Transverse colon (tissue), 4 donors: ENCODE results near the gene SLC24A3. TPM values are rescaled to one million over a fixed set of nuclear protein-coding genes. Genes with fewer than 3 reads are reported as not detected.

Source experiments
- DNase-seq: peaks from one replicate; pipeline ENCODE4 v3.0.0-alpha.2; 2019
- H3K27ac ChIP-seq, 4 donors: fragments of 200-600 bp; sonication (generic); 2 replicates each; pipeline ENCODE4 v1.5.1; 2016 to 2018; ENCODE audit warnings: inconsistent platforms in 4 of 4
- H3K27me3 ChIP-seq: fragments of 200-600 bp; sonication (generic); 2 replicates; pipeline ENCODE4 v1.5.1; 2017; ENCODE audit warnings: inconsistent platforms
- H3K36me3 ChIP-seq, 4 donors: fragments of 200-600 bp; sonication (generic); 2 replicates each; pipeline ENCODE4 v1.5.1; 2017 to 2019; ENCODE audit warnings: inconsistent platforms in 4 of 4
- H3K4me1 ChIP-seq, 4 donors: fragments of 200-600 bp; sonication (generic); 2 replicates each; pipeline ENCODE4 v1.5.1; 2017 to 2020; ENCODE audit warnings: inconsistent platforms in 4 of 4
- H3K4me3 ChIP-seq, 4 donors: fragments of 200-600 bp; sonication (generic); 1 replicate in 1 of 4; 2 replicates in 3 of 4; pipeline versions ENCODE4 v1.5.1 to v1.6.1; 2017 to 2019; ENCODE audit warnings: inconsistent platforms in 4 of 4
- H3K9me3 ChIP-seq, 2 donors: fragments of 200-600 bp; sonication (generic); 2 replicates each; pipeline ENCODE4 v1.5.1; 2017 to 2019; ENCODE audit warnings: inconsistent platforms in 2 of 2
- CTCF ChIP-seq, 5 experiments: fragments of 200-600 bp in 3 of 5; fragments of 450-650 bp in 2 of 5; sonication (generic) in 3 of 5; IDR thresholded peaks; 1 replicate in 2 of 5; 2 replicates in 3 of 5; pipeline ENCODE4 v1.5.1; 2016 to 2017; ENCODE audit warnings: antibody characterized with exemption in 5 of 5, inconsistent platforms in 3 of 5, mild to moderate bottlenecking in 2 of 5, moderate library complexity in 1 of 5
- EP300 ChIP-seq: sonication (generic); formaldehyde crosslinking; IDR thresholded peaks from one replicate; pipeline ENCODE4 v1.6.1; 2017; ENCODE audit warnings: antibody characterized with exemption, low read depth
- POLR2A ChIP-seq: fragments of 450-650 bp; IDR thresholded peaks from one replicate; pipeline ENCODE4 v1.6.1; 2016; ENCODE audit warnings: antibody characterized with exemption, mild to moderate bottlenecking, moderate library complexity
- POLR2AphosphoS5 ChIP-seq, 3 donors: sonication (generic); formaldehyde crosslinking; IDR thresholded peaks; one replicate each; pipeline ENCODE4 v1.6.1; 2016; ENCODE audit warnings: antibody characterized with exemption in 3 of 3
- WGBS, 2 donors: methylation state at CpG; one replicate each; pipeline ENCODE4 v1.1.5; 2018; ENCODE audit warnings: low coverage in 1 of 2; 5-methylcytosine and 5-hydroxymethylcytosine counted together
- in situ Hi-C, 4 donors: fragments of 200-750 bp; cut with MboI; loops; one replicate each; pipeline versions ENCODE4 v1.15.0 to v1.15.1; 2017; ENCODE audit warnings: low sequenced_read_pairs in 3 of 4, low pct_ligation_motif_present in 1 of 4, low pct_unique_long_range_greater_than_20kb in 1 of 4
- intact Hi-C: fragments of 100-400 bp; cut with DNase I; formaldehyde crosslinking; loops from one replicate; pipeline ENCODE4 v1.15.1; 2023; ENCODE audit warnings: low total_unique reads
- total RNA-seq, 4 donors: library from RNA; depleted of rRNA; stranded (reverse); fragments of >200 nt; gene quantifications; one replicate each; pipeline ENCODE4 v1.1.0, GENCODE V29; 2016

Gene SLC24A3
- total RNA-seq, 4 donors from 2014 or later = 4.4 to 6.7 (median 4.6) TPM

GRCh38 chr20:19540392-19540791, 327.9 kb downstream of the SLC24A3 start:
- intact Hi-C loops = no loop called here
- Histone ChIP-seq H3K4me3 (no peak overlapping the region), H3K36me3 (no peaks in the 10 kb centered on the region), H3K9me3 (no peaks in the 10 kb centered on the region), H3K4me1 (no peaks in the 10 kb centered on the region), H3K27ac (no peak overlapping the region), H3K27me3 (no peaks in the 10 kb centered on the region)
- no peak for DNase-seq
- no peak for TF ChIP-seq EP300
- WGBS, 2 donors = 46 to 67% methylated on average over 1 to 7 of the region's 7 CpGs
- in situ Hi-C loops = no loop called here

- 42 to 68% methylated on average over 2 to 6 of the region's 6 CpGs for WGBS, 2 donors
- H3K27me3 ChIP-seq = no peaks in the 10 kb centered on the region
- TF ChIP-seq CTCF (IDR thresholded peaks at IDR 0.05) = no peak
- TF ChIP-seq POLR2A = no peak
- no peak for TF ChIP-seq POLR2AphosphoS5 (IDR thresholded peaks at IDR 0.05)
- no peak for TF ChIP-seq EP300
- no peak overlapping the region for H3K27ac ChIP-seq
- intact Hi-C loops = no loop called here
- in situ Hi-C loops = no loop called here
- no peaks in the 10 kb centered on the region for H3K4me1 ChIP-seq
- no peaks in the 10 kb centered on the region for H3K9me3 ChIP-seq
- DNase-seq = no peak
- H3K36me3 ChIP-seq = no peaks in the 10 kb centered on the region
- no peak overlapping the region for H3K4me3 ChIP-seq
Measured at GRCh38 chr20:19543101-19543500, 330.7 kb downstream of the SLC24A3 start.

GRCh38 chr20:19544684-19545083, 332.2 kb downstream of the SLC24A3 start:
- no peaks in the 10 kb centered on the region for H3K27me3 ChIP-seq
- H3K36me3 ChIP-seq = no peaks in the 10 kb centered on the region
- no peaks in the 10 kb centered on the region for H3K9me3 ChIP-seq
- H3K4me1 ChIP-seq = no peaks in the 10 kb centered on the region
- H3K4me3 ChIP-seq = no peak overlapping the region
- TF ChIP-seq POLR2AphosphoS5 (IDR thresholded peaks at IDR 0.05) (no peak), EP300 (no peak), POLR2A (no peak), CTCF (IDR thresholded peaks at IDR 0.05) (no peak)
- H3K27ac ChIP-seq = no peak overlapping the region
- intact Hi-C loops = no loop called here
- no peak for DNase-seq
- 86 to 88% methylated on average over 5 to 7 of the region's 7 CpGs for WGBS, 2 donors
- in situ Hi-C loops = no loop called here

GRCh38 chr20:19546648-19547047, 334.2 kb downstream of the SLC24A3 start:
- Histone ChIP-seq H3K27me3 (no peaks in the 10 kb centered on the region), H3K27ac (no peak overlapping the region), H3K36me3 (no peaks in the 10 kb centered on the region), H3K4me3 (no peak overlapping the region), H3K4me1 (no peaks in the 10 kb centered on the region), H3K9me3 (no peaks in the 10 kb centered on the region)
- in situ Hi-C loops (no loop called here), intact Hi-C loops (no loop called here)
- 86 to 96% methylated on average over 1 to 2 of the region's 2 CpGs for WGBS, 2 donors
- no peak for DNase-seq
- no peak for TF ChIP-seq POLR2A
- no peak for TF ChIP-seq POLR2AphosphoS5 (IDR thresholded peaks at IDR 0.05)

GRCh38 chr20:19547547-19547946, 335.1 kb downstream of the SLC24A3 start:
- TF ChIP-seq CTCF (IDR thresholded peaks at IDR 0.05) (no peak), POLR2AphosphoS5 (IDR thresholded peaks at IDR 0.05) (no peak), POLR2A (no peak), EP300 (no peak)

More at GRCh38 chr20:19547547-19547946, 335.1 kb downstream of the SLC24A3 start:
- WGBS, 2 donors = 66 to 94% methylated on average over 3 to 4 of the region's 4 CpGs
- H3K4me3 ChIP-seq = no peak overlapping the region
- in situ Hi-C loops (no loop called here), intact Hi-C loops (no loop called here)
- no peak overlapping the region for H3K27ac ChIP-seq
- H3K4me1 ChIP-seq = no peaks in the 10 kb centered on the region
- no peaks in the 10 kb centered on the region for H3K9me3 ChIP-seq
- no peak for DNase-seq
- no peaks in the 10 kb centered on the region for H3K27me3 ChIP-seq
- H3K36me3 ChIP-seq = no peaks in the 10 kb centered on the region
